Endodermal cell (in vitro differentiated cells): Measurements from ENCODE around the gene CD80. TPM values are rescaled to one million over a fixed set of nuclear protein-coding genes. Genes with fewer than 3 reads are reported as not detected.

ENCODE experiments used
- DNase-seq: peaks from one replicate; pipeline ENCODE4 v3.0.0-alpha.2; 2017
- H3K27ac ChIP-seq: 2 replicates; pipeline ENCODE4 v1.5.1; 2013; ENCODE audit warnings: mild to moderate bottlenecking, low read depth, low read length, moderate library complexity
- H3K27me3 ChIP-seq: 2 replicates; pipeline ENCODE4 v1.6.1; 2013; ENCODE audit warnings: mild to moderate bottlenecking, low read length, moderate library complexity; ENCODE audit not compliant: insufficient read depth, control insufficient read depth, poor library complexity, severe bottlenecking
- H3K36me3 ChIP-seq: 2 replicates; pipeline ENCODE4 v1.7.0; 2013; ENCODE audit warnings: mild to moderate bottlenecking, low read length, moderate library complexity; ENCODE audit not compliant: control insufficient read depth, insufficient read depth
- H3K4me1 ChIP-seq: one replicate; pipeline ENCODE4 v1.7.0; 2013; ENCODE audit warnings: low read length; ENCODE audit not compliant: control insufficient read depth, insufficient read depth
- H3K4me3 ChIP-seq: 2 replicates; pipeline ENCODE4 v1.5.1; 2013; ENCODE audit warnings: mild to moderate bottlenecking, low read length, moderate library complexity
- H3K9ac ChIP-seq: 2 replicates; pipeline ENCODE4 v1.6.1; 2013; ENCODE audit warnings: mild to moderate bottlenecking, low read length, moderate library complexity; ENCODE audit not compliant: poor library complexity, severe bottlenecking; ENCODE audit errors: extremely low read depth
- H3K9me3 ChIP-seq: 2 replicates; pipeline ENCODE4 v1.6.1; 2013; ENCODE audit warnings: mild to moderate bottlenecking, low read length, moderate library complexity; ENCODE audit not compliant: control insufficient read depth
- H3K27ac Mint-ChIP-seq: 2 replicates; pipeline ENCODE4 v1.8.0; 2020; ENCODE audit warnings: mixed read lengths
- H3K27me3 Mint-ChIP-seq: 2 replicates; pipeline ENCODE4 v1.8.0; 2021; ENCODE audit warnings: mild to moderate bottlenecking, mixed read lengths; ENCODE audit not compliant: insufficient read depth
- H3K36me3 Mint-ChIP-seq: 2 replicates; pipeline ENCODE4 v1.8.0; 2020; ENCODE audit warnings: low read depth, mixed read lengths
- H3K4me1 Mint-ChIP-seq: 2 replicates; pipeline ENCODE4 v1.8.0; 2020; ENCODE audit warnings: mixed read lengths
- H3K4me3 Mint-ChIP-seq: 2 replicates; pipeline ENCODE4 v1.8.0; 2020; ENCODE audit warnings: mild to moderate bottlenecking, moderate library complexity, mixed read lengths
- H3K9me3 Mint-ChIP-seq: 2 replicates; pipeline ENCODE4 v1.8.0; 2020; ENCODE audit warnings: mild to moderate bottlenecking, mixed read lengths
- CTCF ChIP-seq: fragments of 200-600 bp; sonication (generic); conservative IDR thresholded peaks from 2 replicates; pipeline ENCODE4 v1.5.0; 2021; ENCODE audit warnings: antibody characterized with exemption, mild to moderate bottlenecking
- WGBS, 2 experiments: methylation state at CpG; one replicate each; pipeline versions ENCODE4 v1.1.5 to v1.1.7; 2013; ENCODE audit warnings: missing lambda C conversion rate in 2 of 2, mixed read lengths in 1 of 2; ENCODE audit not compliant: insufficient coverage in 1 of 2, insufficient read length in 1 of 2; 5-methylcytosine and 5-hydroxymethylcytosine counted together
- total RNA-seq, 2 donors: library from RNA; stranded (reverse); fragmentation: NEBNext Ultra II Directional in 1 of 2; extraction: Animal tissue kit (Norgen Biotek cat#: 25700) in 1 of 2; gene quantifications; 2 replicates in 1 of 2; 3 replicates in 1 of 2; pipeline ENCODE4 v1.2.1, GENCODE V29; 2021

The CD80 gene
- total RNA-seq, 2 donors from 2014 or later = 2.2 to 2.5 TPM

- Mint-ChIP-seq H3K4me1 (no peaks in the 10 kb centered on the region), H3K27me3 (no peaks in the 10 kb centered on the region), H3K4me3 (no peak overlapping the region), H3K36me3 (peaks cover 61% of the 10 kb centered on the region), H3K27ac (no peak overlapping the region), H3K9me3 (no peaks in the 10 kb centered on the region)
- DNase-seq = no peak
- Histone ChIP-seq H3K4me3 (no peak overlapping the region), H3K36me3 (peaks cover 63% of the 10 kb centered on the region), H3K9ac (no peak overlapping the region), H3K27me3 (no peaks in the 10 kb centered on the region), H3K9me3 (no peaks in the 10 kb centered on the region), H3K27ac (no peak overlapping the region), H3K4me1 (no peaks in the 10 kb centered on the region)
- no peak for TF ChIP-seq CTCF
These were observed 48.7 kb downstream of the CD80 start for GRCh38 chr3:119510690-119511089.

- Mint-ChIP-seq H3K4me3 (no peak overlapping the region), H3K27ac (no peak overlapping the region), H3K27me3 (no peaks in the 10 kb centered on the region), H3K36me3 (peaks cover 62% of the 10 kb centered on the region), H3K9me3 (no peaks in the 10 kb centered on the region), H3K4me1 (no peaks in the 10 kb centered on the region)
- Histone ChIP-seq H3K4me1 (no peaks in the 10 kb centered on the region), H3K4me3 (no peak overlapping the region), H3K36me3 (peaks cover 56% of the 10 kb centered on the region), H3K9ac (no peak overlapping the region), H3K27me3 (no peaks in the 10 kb centered on the region), H3K27ac (no peak overlapping the region), H3K9me3 (no peaks in the 10 kb centered on the region)
- no peak for TF ChIP-seq CTCF
- DNase-seq = no peak
- 86% methylated on average over 1 of the region's 1 CpG; no CpG with 5 or more reads in 1 of the 2 experiments for WGBS, 2 experiments
These were observed 51.1 kb downstream of the CD80 start for GRCh38 chr3:119508172-119508845.

- H3K4me3 ChIP-seq = no peak overlapping the region
- WGBS, 2 experiments = 76 to 90% methylated on average over 2 of the region's 2 CpGs
- no peaks in the 10 kb centered on the region for H3K27me3 ChIP-seq
- no peaks in the 10 kb centered on the region for H3K4me1 ChIP-seq
- no peaks in the 10 kb centered on the region for H3K27me3 Mint-ChIP-seq
- H3K4me1 Mint-ChIP-seq = no peaks in the 10 kb centered on the region
- H3K9ac ChIP-seq = no peak overlapping the region
- H3K36me3 Mint-ChIP-seq = peaks cover 62% of the 10 kb centered on the region
- no peak overlapping the region for H3K27ac ChIP-seq
- no peaks in the 10 kb centered on the region for H3K9me3 ChIP-seq
- DNase-seq = no peak
- TF ChIP-seq CTCF = no peak
- no peak overlapping the region for H3K4me3 Mint-ChIP-seq
- H3K9me3 Mint-ChIP-seq = no peaks in the 10 kb centered on the region
- peaks cover 56% of the 10 kb centered on the region for H3K36me3 ChIP-seq
- no peak overlapping the region for H3K27ac Mint-ChIP-seq
These were observed 52.0 kb downstream of the CD80 start for GRCh38 chr3:119507404-119507803.
